Measurements from ENCODE around the gene PA2G4.

PA2G4 gene

GRCh38 chr12:56122637-56123036, 18.3 kb downstream of the PA2G4 start:
- H3K9me3 Mint-ChIP-seq = no peaks in the 10 kb centered on the region
- intact Hi-C loops (cut with micrococcal nuclease) = no loop called here
- no peak overlapping the region for H3K4me3 Mint-ChIP-seq
- H3K36me3 Mint-ChIP-seq (ENCODE audit: low read depth) = peaks cover 60% of the 10 kb centered on the region
- H3K27ac Mint-ChIP-seq = no peak overlapping the region
- H3K27me3 Mint-ChIP-seq = no peaks in the 10 kb centered on the region
- H3K4me1 Mint-ChIP-seq (ENCODE audit: low read depth) = peaks cover 76% of the 10 kb centered on the region

- no peak overlapping the region for H3K4me3 Mint-ChIP-seq
- peaks cover 59% of the 10 kb centered on the region for H3K36me3 Mint-ChIP-seq (ENCODE audit: low read depth)
- intact Hi-C loops (cut with micrococcal nuclease) = no loop called here
- H3K4me1 Mint-ChIP-seq (ENCODE audit: low read depth) = peaks cover 72% of the 10 kb centered on the region
- H3K27ac Mint-ChIP-seq = peak overlapping the region; percentile 48
- no peaks in the 10 kb centered on the region for H3K9me3 Mint-ChIP-seq
- no peaks in the 10 kb centered on the region for H3K27me3 Mint-ChIP-seq
These were observed 19.8 kb downstream of the PA2G4 start for GRCh38 chr12:56124133-56124532.

- H3K9me3 Mint-ChIP-seq = no peaks in the 10 kb centered on the region
These were observed 22.4 kb downstream of the PA2G4 start for GRCh38 chr12:56126732-56127239.

GRCh38 chr12:56127485-56127887, 23.1 kb downstream of the PA2G4 start:
- no peaks in the 10 kb centered on the region for H3K9me3 Mint-ChIP-seq
- peaks cover 60% of the 10 kb centered on the region for H3K36me3 Mint-ChIP-seq (ENCODE audit: low read depth)
- H3K27me3 Mint-ChIP-seq = no peaks in the 10 kb centered on the region
- peaks cover 74% of the 10 kb centered on the region for H3K4me1 Mint-ChIP-seq (ENCODE audit: low read depth)
- peak overlapping the region; percentile 98 for H3K4me3 Mint-ChIP-seq
- peak overlapping the region; percentile 85 for H3K27ac Mint-ChIP-seq
- intact Hi-C loops (cut with micrococcal nuclease) = loop anchor here (2.0 kb wide), 1 partner anchor 61 kb away; the partner anchor contains the start of gene SMARCC2

More at GRCh38 chr12:56126732-56127239, 22.4 kb downstream of the PA2G4 start:
- Mint-ChIP-seq H3K27ac (peak overlapping the region; percentile 85), H3K36me3 (ENCODE audit: low read depth) (peaks cover 57% of the 10 kb centered on the region), H3K4me3 (peak overlapping the region; percentile 21), H3K4me1 (ENCODE audit: low read depth) (peaks cover 74% of the 10 kb centered on the region), H3K27me3 (no peaks in the 10 kb centered on the region)
- intact Hi-C loops (cut with micrococcal nuclease) = loop anchor here (2.0 kb wide), 1 partner anchor 62 kb away; the partner anchor contains the start of gene SMARCC2

- H3K9me3 Mint-ChIP-seq = no peaks in the 10 kb centered on the region
- peaks cover 66% of the 10 kb centered on the region for H3K36me3 Mint-ChIP-seq (ENCODE audit: low read depth)
- peak within 1 kb of the TSS; percentile 98 for H3K4me3 Mint-ChIP-seq
- H3K4me1 Mint-ChIP-seq (ENCODE audit: low read depth) = peaks cover 71% of the 10 kb centered on the region
- intact Hi-C loops (cut with micrococcal nuclease) = loop anchor here (1.0 to 2.0 kb wide), 3 partner anchors 24 to 61 kb away; partner anchors contain the start of genes MYL6, PA2G4 and SMARCC2
- H3K27me3 Mint-ChIP-seq = no peaks in the 10 kb centered on the region
- peak within 1 kb of the TSS; percentile 85 for H3K27ac Mint-ChIP-seq
These were observed 23.7 kb downstream of the PA2G4 start, which contains the start of gene ESYT1 for GRCh38 chr12:56127888-56128669. TSS of gene ESYT1 (plus strand) at chr12:56128267. CDS start at chr12:56128320, 53 bp downstream.

- peaks cover 66% of the 10 kb centered on the region for H3K36me3 Mint-ChIP-seq (ENCODE audit: low read depth)
- H3K4me3 Mint-ChIP-seq = peak overlapping the region; percentile 98
- H3K4me1 Mint-ChIP-seq (ENCODE audit: low read depth) = peaks cover 68% of the 10 kb centered on the region
- H3K9me3 Mint-ChIP-seq = no peaks in the 10 kb centered on the region
- no peaks in the 10 kb centered on the region for H3K27me3 Mint-ChIP-seq
- intact Hi-C loops (cut with micrococcal nuclease) = loop anchor here (1.0 kb wide), 2 partner anchors 24 to 30 kb away; partner anchors contain the start of genes MYL6 and PA2G4
- peak overlapping the region; percentile 85 for H3K27ac Mint-ChIP-seq
These were observed 24.4 kb downstream of the PA2G4 start for GRCh38 chr12:56128670-56129205.

GRCh38 chr12:56129206-56129941, 25.0 kb downstream of the PA2G4 start:
- Mint-ChIP-seq H3K27me3 (no peaks in the 10 kb centered on the region), H3K9me3 (no peaks in the 10 kb centered on the region), H3K27ac (peak overlapping the region; percentile 85), H3K4me3 (peak overlapping the region; percentile 98), H3K36me3 (ENCODE audit: low read depth) (peaks cover 66% of the 10 kb centered on the region), H3K4me1 (ENCODE audit: low read depth) (peaks cover 62% of the 10 kb centered on the region)
- intact Hi-C loops (cut with micrococcal nuclease) = no loop called here

GRCh38 chr12:56129942-56130495, 25.7 kb downstream of the PA2G4 start:
- peak overlapping the region; percentile 98 for H3K4me3 Mint-ChIP-seq
- H3K9me3 Mint-ChIP-seq = no peaks in the 10 kb centered on the region

GRCh38 chr12:56130876-56131275, 26.5 kb downstream of the PA2G4 start:
- Mint-ChIP-seq H3K27me3 (no peaks in the 10 kb centered on the region), H3K27ac (no peak overlapping the region), H3K4me3 (no peak overlapping the region), H3K9me3 (no peaks in the 10 kb centered on the region), H3K36me3 (ENCODE audit: low read depth) (peaks cover 79% of the 10 kb centered on the region), H3K4me1 (ENCODE audit: low read depth) (peaks cover 59% of the 10 kb centered on the region)
- intact Hi-C loops (cut with micrococcal nuclease) = no loop called here

More at GRCh38 chr12:56129942-56130495, 25.7 kb downstream of the PA2G4 start:
- Mint-ChIP-seq H3K36me3 (ENCODE audit: low read depth) (peaks cover 71% of the 10 kb centered on the region), H3K27me3 (no peaks in the 10 kb centered on the region), H3K4me1 (ENCODE audit: low read depth) (peaks cover 59% of the 10 kb centered on the region), H3K27ac (peak overlapping the region; percentile 85)
- intact Hi-C loops (cut with micrococcal nuclease) = no loop called here

GRCh38 chr12:56134897-56135296, 30.5 kb downstream of the PA2G4 start:
- peaks cover 100% of the 10 kb centered on the region for H3K36me3 Mint-ChIP-seq (ENCODE audit: low read depth)
- no peak overlapping the region for H3K27ac Mint-ChIP-seq
- H3K4me1 Mint-ChIP-seq (ENCODE audit: low read depth) = peaks cover 28% of the 10 kb centered on the region
- H3K27me3 Mint-ChIP-seq = no peaks in the 10 kb centered on the region
- no peak overlapping the region for H3K4me3 Mint-ChIP-seq
- no peaks in the 10 kb centered on the region for H3K9me3 Mint-ChIP-seq
- intact Hi-C loops (cut with micrococcal nuclease) = no loop called here

- H3K27me3 Mint-ChIP-seq = no peaks in the 10 kb centered on the region
- no peak overlapping the region for H3K27ac Mint-ChIP-seq
- intact Hi-C loops (cut with micrococcal nuclease) = no loop called here
- H3K4me3 Mint-ChIP-seq = no peak overlapping the region
- H3K9me3 Mint-ChIP-seq = no peaks in the 10 kb centered on the region
- peaks cover 100% of the 10 kb centered on the region for H3K36me3 Mint-ChIP-seq (ENCODE audit: low read depth)
- peaks cover 27% of the 10 kb centered on the region for H3K4me1 Mint-ChIP-seq (ENCODE audit: low read depth)
These were observed 33.7 kb downstream of the PA2G4 start for GRCh38 chr12:56137853-56138571.

- Mint-ChIP-seq H3K4me1 (ENCODE audit: low read depth) (peaks cover 47% of the 10 kb centered on the region), H3K36me3 (ENCODE audit: low read depth) (peaks cover 86% of the 10 kb centered on the region), H3K27ac (peak overlapping the region; percentile 57), H3K4me3 (no peak overlapping the region), H3K27me3 (no peaks in the 10 kb centered on the region), H3K9me3 (no peaks in the 10 kb centered on the region)
- intact Hi-C loops (cut with micrococcal nuclease) = no loop called here
These were observed 37.8 kb downstream of the PA2G4 start for GRCh38 chr12:56141946-56142784.
